Karpas-422 (cell line): ENCODE results near the gene SLC16A2. TPM values are rescaled to one million over a fixed set of nuclear protein-coding genes. Genes with fewer than 3 reads are reported as not detected.

Source experiments
- DNase-seq: peaks from one replicate; pipeline ENCODE4 v3.0.0-alpha.2; 2015
- H2AFZ ChIP-seq: fragments of 200-600 bp; sonication (generic); 2 replicates; pipeline ENCODE4 v1.6.1; 2014; ENCODE audit warnings: antibody characterized with exemption, low read length, mixed read lengths
- H3K27ac ChIP-seq: fragments of 200-600 bp; sonication (generic); 2 replicates; pipeline ENCODE4 v1.5.1; 2014; ENCODE audit warnings: mild to moderate bottlenecking, low read length, moderate library complexity
- H3K27me3 ChIP-seq: fragments of 200-600 bp; sonication (generic); 2 replicates; pipeline ENCODE4 v1.6.1; 2014; ENCODE audit warnings: low read length, mixed read lengths
- H3K36me3 ChIP-seq: fragments of 200-600 bp; sonication (generic); 2 replicates; pipeline ENCODE4 v1.6.1; 2014; ENCODE audit warnings: low read length, mixed read lengths; ENCODE audit not compliant: insufficient read depth
- H3K4me1 ChIP-seq: fragments of 200-600 bp; sonication (generic); 2 replicates; pipeline ENCODE4 v1.6.1; 2014; ENCODE audit warnings: mild to moderate bottlenecking, low read length, mixed read lengths
- H3K4me2 ChIP-seq: fragments of 200-600 bp; sonication (generic); 2 replicates; pipeline ENCODE4 v1.6.1; 2014; ENCODE audit warnings: low read length, low read depth, mild to moderate bottlenecking; ENCODE audit not compliant: poor library complexity, severe bottlenecking
- H3K4me3 ChIP-seq: fragments of 200-600 bp; sonication (generic); 2 replicates; pipeline ENCODE4 v1.5.1; 2014; ENCODE audit warnings: mild to moderate bottlenecking, antibody characterized with exemption, low read length, mixed read lengths
- H3K79me2 ChIP-seq: fragments of 200-600 bp; sonication (generic); 2 replicates; pipeline ENCODE4 v1.6.1; 2014; ENCODE audit warnings: mild to moderate bottlenecking, low read length, mixed read lengths
- H3K9ac ChIP-seq: fragments of 200-600 bp; sonication (generic); 2 replicates; pipeline ENCODE4 v1.6.0; 2014; ENCODE audit warnings: low read length
- H3K9me2 ChIP-seq: fragments of 200-600 bp; sonication (generic), shearing (Covaris generic); replicated peaks from 2 replicates; pipeline ENCODE4 v1.6.0; 2014; ENCODE audit warnings: mild to moderate bottlenecking, low read length, moderate library complexity; ENCODE audit not compliant: insufficient read depth
- H3K9me3 ChIP-seq: fragments of 300-700, 200-600 bp; sonication (generic); 2 replicates; pipeline ENCODE4 v1.6.1; 2014; ENCODE audit warnings: low read length, mixed read lengths
- H4K20me1 ChIP-seq: fragments of 200-600 bp; sonication (generic); 2 replicates; pipeline ENCODE4 v1.6.1; 2014; ENCODE audit warnings: mild to moderate bottlenecking, antibody characterized with exemption, low read length, low read depth; ENCODE audit not compliant: insufficient read depth
- total RNA-seq: library from RNA; depleted of rRNA; stranded (reverse); fragments of >200 nt; shearing (Covaris generic); gene quantifications from 2 replicates; pipeline ENCODE4 v1.2.3, GENCODE V29; 2014; ENCODE audit warnings: low replicate concordance; rRNA removed

SLC16A2 gene
- total RNA-seq: 0.79 TPM in 1 of 2 replicates, not detected in the other

- no peaks in the 10 kb centered on the region for H3K79me2 ChIP-seq
- H3K27me3 ChIP-seq: no peaks in the 10 kb centered on the region
- no peak for DNase-seq
- H3K4me1 ChIP-seq: no peaks in the 10 kb centered on the region
- no peak within 1 kb of the TSS for H3K27ac ChIP-seq
- H3K9me2 ChIP-seq: no peaks in the 10 kb centered on the region
- H2AFZ ChIP-seq: no peak within 1 kb of the TSS
- H3K4me2 ChIP-seq: no peak within 1 kb of the TSS
- no peaks in the 10 kb centered on the region for H3K9me3 ChIP-seq
- H3K36me3 ChIP-seq: no peaks in the 10 kb centered on the region
- H3K4me3 ChIP-seq: no peak within 1 kb of the TSS
- H4K20me1 ChIP-seq: no peaks in the 10 kb centered on the region
- no peak within 1 kb of the TSS for H3K9ac ChIP-seq
These were observed at the start of gene SLC16A2 for GRCh38 chrX:74421036-74421739. TSS of gene SLC16A2 (plus strand) at chrX:74421493. CDS start at chrX:74421638, 145 bp downstream.

GRCh38 chrX:74372272-74372671, 49.0 kb upstream of the SLC16A2 start:
- Histone ChIP-seq H2AFZ (no peak overlapping the region), H3K4me2 (no peak overlapping the region), H3K9me3 (no peaks in the 10 kb centered on the region), H3K4me3 (no peak overlapping the region), H3K27me3 (no peaks in the 10 kb centered on the region), H3K4me1 (no peaks in the 10 kb centered on the region), H3K79me2 (no peaks in the 10 kb centered on the region), H3K36me3 (no peaks in the 10 kb centered on the region), H4K20me1 (no peaks in the 10 kb centered on the region), H3K9me2 (no peaks in the 10 kb centered on the region), H3K27ac (no peak overlapping the region), H3K9ac (no peak overlapping the region)
- no peak for DNase-seq

- no peaks in the 10 kb centered on the region for H3K27me3 ChIP-seq
- no peak overlapping the region for H3K9ac ChIP-seq
- H3K4me3 ChIP-seq: no peak overlapping the region
- no peaks in the 10 kb centered on the region for H4K20me1 ChIP-seq
- H3K79me2 ChIP-seq: no peaks in the 10 kb centered on the region
- H3K9me2 ChIP-seq: no peaks in the 10 kb centered on the region
- H3K4me2 ChIP-seq: no peak overlapping the region
- H3K36me3 ChIP-seq: no peaks in the 10 kb centered on the region
- no peak for DNase-seq
- H3K9me3 ChIP-seq: no peaks in the 10 kb centered on the region
- no peaks in the 10 kb centered on the region for H3K4me1 ChIP-seq
- H2AFZ ChIP-seq: no peak overlapping the region
- H3K27ac ChIP-seq: no peak overlapping the region
These were observed 44.0 kb upstream of the SLC16A2 start for GRCh38 chrX:74377282-74377681.

- H3K9me3 ChIP-seq: no peaks in the 10 kb centered on the region
- peak; percentile 90 for DNase-seq
- H3K4me2 ChIP-seq: no peak overlapping the region
- no peak overlapping the region for H3K9ac ChIP-seq
- H2AFZ ChIP-seq: no peak overlapping the region
- H3K4me3 ChIP-seq: no peak overlapping the region
- no peaks in the 10 kb centered on the region for H3K27me3 ChIP-seq
- H3K9me2 ChIP-seq: no peaks in the 10 kb centered on the region
- no peak overlapping the region for H3K27ac ChIP-seq
- no peaks in the 10 kb centered on the region for H3K36me3 ChIP-seq
- no peaks in the 10 kb centered on the region for H4K20me1 ChIP-seq
- H3K4me1 ChIP-seq: no peaks in the 10 kb centered on the region
- no peaks in the 10 kb centered on the region for H3K79me2 ChIP-seq
These were observed 38.7 kb upstream of the SLC16A2 start for GRCh38 chrX:74382613-74383012.

GRCh38 chrX:74383611-74384010, 37.7 kb upstream of the SLC16A2 start:
- Histone ChIP-seq H3K79me2 (no peaks in the 10 kb centered on the region), H3K9ac (no peak overlapping the region), H3K4me1 (no peaks in the 10 kb centered on the region), H2AFZ (no peak overlapping the region), H3K36me3 (no peaks in the 10 kb centered on the region), H3K27me3 (no peaks in the 10 kb centered on the region), H3K9me2 (no peaks in the 10 kb centered on the region), H3K4me3 (no peak overlapping the region), H3K27ac (no peak overlapping the region), H4K20me1 (no peaks in the 10 kb centered on the region), H3K9me3 (no peaks in the 10 kb centered on the region), H3K4me2 (no peak overlapping the region)
- peak; percentile 65 for DNase-seq

- no peak overlapping the region for H3K4me3 ChIP-seq
These were observed 32.1 kb upstream of the SLC16A2 start for GRCh38 chrX:74389016-74389722.

GRCh38 chrX:74395556-74395955, 25.7 kb upstream of the SLC16A2 start:
- H3K4me1 ChIP-seq: no peaks in the 10 kb centered on the region

More at GRCh38 chrX:74389016-74389722, 32.1 kb upstream of the SLC16A2 start:
- Histone ChIP-seq H3K36me3 (no peaks in the 10 kb centered on the region), H3K27me3 (no peaks in the 10 kb centered on the region), H2AFZ (no peak overlapping the region), H3K4me2 (no peak overlapping the region), H3K9me3 (no peaks in the 10 kb centered on the region), H3K4me1 (no peaks in the 10 kb centered on the region), H3K9me2 (no peaks in the 10 kb centered on the region), H3K79me2 (no peaks in the 10 kb centered on the region), H3K27ac (no peak overlapping the region), H3K9ac (no peak overlapping the region), H4K20me1 (no peaks in the 10 kb centered on the region)
- no peak for DNase-seq

GRCh38 chrX:74405973-74406489, 15.3 kb upstream of the SLC16A2 start:
- Histone ChIP-seq H3K36me3 (no peaks in the 10 kb centered on the region), H3K9me3 (no peaks in the 10 kb centered on the region), H3K4me2 (no peak overlapping the region), H3K9ac (no peak overlapping the region), H3K4me3 (no peak overlapping the region), H2AFZ (no peak overlapping the region), H4K20me1 (no peaks in the 10 kb centered on the region), H3K4me1 (no peaks in the 10 kb centered on the region), H3K27me3 (no peaks in the 10 kb centered on the region), H3K9me2 (no peaks in the 10 kb centered on the region), H3K79me2 (no peaks in the 10 kb centered on the region), H3K27ac (no peak overlapping the region)
- no peak for DNase-seq

More at GRCh38 chrX:74395556-74395955, 25.7 kb upstream of the SLC16A2 start:
- H3K27ac ChIP-seq: no peak overlapping the region
- H3K4me2 ChIP-seq: no peak overlapping the region
- H3K4me3 ChIP-seq: no peak overlapping the region
- no peaks in the 10 kb centered on the region for H3K9me3 ChIP-seq
- no peaks in the 10 kb centered on the region for H4K20me1 ChIP-seq
- H3K27me3 ChIP-seq: no peaks in the 10 kb centered on the region
- no peaks in the 10 kb centered on the region for H3K36me3 ChIP-seq
- no peaks in the 10 kb centered on the region for H3K9me2 ChIP-seq
- H3K79me2 ChIP-seq: no peaks in the 10 kb centered on the region
- no peak for DNase-seq
- H3K9ac ChIP-seq: no peak overlapping the region
- no peak overlapping the region for H2AFZ ChIP-seq
